BLaER1 treated with 17β-estradiol and CSF1 and Interleukin-3, amounts not matched to agents 10 nM and 100 nM (cell line): ENCODE data around the gene SERF2.
"Not testable (repeated sequence)": the region's sequence is repeated elsewhere in the genome, so short reads cannot be mapped to it uniquely, and the experiment has no call there.

Source experiments
- H3K27ac ChIP-seq, 11 experiments: shearing (Covaris generic); formaldehyde crosslinking; 2 replicates each; pipeline ENCODE4 v1.8.1; 2022
- H3K27me3 ChIP-seq, 11 experiments: shearing (Covaris generic); formaldehyde crosslinking; 2 replicates each; pipeline ENCODE4 v1.8.1; 2022
- H3K36me3 ChIP-seq, 11 experiments: shearing (Covaris generic); formaldehyde crosslinking; 2 replicates each; pipeline ENCODE4 v1.8.1; 2022
- H3K4me1 ChIP-seq, 10 experiments: shearing (Covaris generic); formaldehyde crosslinking; 2 replicates each; pipeline ENCODE4 v1.8.1; 2022
- H3K4me2 ChIP-seq, 11 experiments: shearing (Covaris generic); formaldehyde crosslinking; 2 replicates each; pipeline ENCODE4 v1.8.1; 2022
- H3K4me3 ChIP-seq, 10 experiments: shearing (Covaris generic); formaldehyde crosslinking; 2 replicates each; pipeline ENCODE4 v1.8.1; 2022
- H3K9ac ChIP-seq, 11 experiments: shearing (Covaris generic); formaldehyde crosslinking; 2 replicates each; pipeline ENCODE4 v1.8.1; 2022
- H3K9me3 ChIP-seq, 11 experiments: shearing (Covaris generic); formaldehyde crosslinking; replicated peaks in 1 of 11; 2 replicates each; pipeline ENCODE4 v1.8.1; 2022
- H4K20me1 ChIP-seq, 11 experiments: shearing (Covaris generic); formaldehyde crosslinking; 2 replicates each; pipeline ENCODE4 v1.8.1; 2022
- Cebpa-rat ChIP-seq, 11 experiments: shearing (Covaris generic); IDR thresholded peaks; 2 replicates each; pipeline ENCODE4 v1.8.1; 2022

The SERF2 gene

DNA sequence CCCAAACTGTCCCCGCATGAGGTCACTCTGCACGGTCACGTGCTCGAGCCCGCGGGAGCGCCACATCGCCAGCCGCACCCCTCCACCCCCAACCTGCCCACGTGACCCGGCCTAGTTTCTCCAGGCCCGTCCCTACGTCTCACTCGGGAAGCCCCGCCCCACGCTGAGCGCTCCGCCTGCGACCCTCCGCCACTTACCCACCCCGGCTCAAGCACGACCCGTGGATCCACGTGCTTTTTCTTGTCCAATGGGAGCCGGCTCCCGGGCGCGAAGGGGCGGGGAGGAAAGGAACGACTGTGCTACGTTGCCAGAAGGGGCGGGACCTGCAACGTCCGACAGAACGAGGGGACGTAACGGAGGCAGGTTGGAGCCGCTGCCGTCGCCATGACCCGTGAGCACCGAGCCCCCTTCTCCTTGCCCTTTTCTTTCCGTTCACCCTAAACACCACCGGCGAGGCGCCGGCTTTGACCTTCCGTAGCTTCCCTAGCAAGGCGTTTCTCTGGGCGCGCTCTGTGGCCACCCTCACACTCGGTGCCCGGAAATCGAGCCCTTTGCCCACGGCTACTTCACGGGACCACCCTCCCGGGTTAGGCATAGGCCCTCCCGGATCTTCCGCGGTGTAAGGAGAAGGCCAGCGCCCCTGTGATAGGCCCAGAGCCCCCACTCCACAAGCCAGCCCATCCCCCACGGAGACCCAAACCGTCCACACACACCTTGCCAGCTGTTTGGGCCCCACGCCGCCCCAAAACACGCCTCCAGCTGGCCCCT, at the start of gene SERF2:
TSS of gene SERF2 (plus strand) at position 328 of the 768 bp plus-strand sequence. CDS start at position 385, 57 bp downstream.
- H3K9me3 ChIP-seq, result no peaks in the 10 kb centered on the region
- peak within 1 kb of the TSS; percentile 90 to 99 (median 96) for H3K27ac ChIP-seq
- no peak for TF ChIP-seq Cebpa-rat (IDR thresholded peaks at IDR 0.05)
- peaks cover 40 to 42% (median 41%) of the 10 kb centered on the region in 11 experiments for H3K36me3 ChIP-seq
- peak within 1 kb of the TSS; percentile 84 to 98 (median 94) for H3K4me2 ChIP-seq
- H3K4me1 ChIP-seq, result peaks cover 26 to 46% (median 33%) of the 10 kb centered on the region in 10 experiments
- H4K20me1 ChIP-seq, result peaks cover 23 to 46% (median 42%) of the 10 kb centered on the region in 11 experiments; a peak in 21 of 22 replicates
- H3K4me3 ChIP-seq, result peak within 1 kb of the TSS; percentile 85 to 100 (median 96)
- no peaks in the 10 kb centered on the region for H3K27me3 ChIP-seq
- H3K9ac ChIP-seq, result peak within 1 kb of the TSS; percentile 94 to 100 (median 97)

DNA sequence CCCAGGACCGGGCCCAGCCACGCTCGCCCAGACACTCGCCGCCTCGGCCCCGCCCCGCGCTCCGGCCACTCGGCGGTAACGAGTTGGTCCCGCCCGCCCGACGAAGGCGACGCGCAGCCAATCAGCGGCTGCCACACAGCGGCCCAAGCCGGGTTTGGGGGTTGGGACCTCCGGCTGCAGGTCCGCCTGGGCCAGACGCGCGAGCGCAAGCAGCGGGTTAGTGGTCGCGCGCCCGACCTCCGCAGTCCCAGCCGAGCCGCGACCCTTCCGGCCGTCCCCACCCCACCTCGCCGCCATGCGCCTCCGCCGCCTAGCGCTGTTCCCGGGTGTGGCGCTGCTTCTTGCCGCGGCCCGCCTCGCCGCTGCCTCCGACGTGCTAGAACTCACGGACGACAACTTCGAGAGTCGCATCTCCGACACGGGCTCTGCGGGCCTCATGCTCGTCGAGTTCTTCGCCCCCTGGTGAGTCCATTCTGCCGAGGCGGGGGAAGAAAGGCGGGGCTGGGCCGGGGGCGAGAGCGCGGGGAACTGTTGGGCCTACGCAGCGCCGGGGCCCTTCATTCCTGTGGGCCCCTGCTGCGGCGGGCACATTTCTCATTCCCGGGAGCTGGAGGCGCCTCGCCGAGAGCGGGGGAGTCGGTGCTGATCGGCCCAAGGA, 45.7 kb upstream of the SERF2 start, which contains the start of gene PDIA3:
TSS of gene PDIA3 (plus strand) at position 194 of the 658 bp plus-strand sequence. CDS start at position 296, 102 bp downstream.
- H4K20me1 ChIP-seq, result peaks cover 44 to 49% (median 45%) of the 10 kb centered on the region in 11 experiments; a peak in 21 of 22 replicates
- H3K27ac ChIP-seq, result peak within 1 kb of the TSS; percentile 93 to 99 (median 96)
- H3K4me3 ChIP-seq, result peak within 1 kb of the TSS; percentile 82 to 95 (median 88)
- H3K4me1 ChIP-seq, result peaks cover 38 to 58% (median 46%) of the 10 kb centered on the region in 10 experiments
- H3K9me3 ChIP-seq, H3K27me3 ChIP-seq: not testable (repeated sequence)
- H3K9ac ChIP-seq, result peak within 1 kb of the TSS; percentile 95 to 98 (median 97)
- H3K4me2 ChIP-seq, result peak within 1 kb of the TSS; percentile 83 to 96 (median 89)
- H3K36me3 ChIP-seq, result peaks cover 4 to 28% (median 22%) of the 10 kb centered on the region in 11 experiments

DNA sequence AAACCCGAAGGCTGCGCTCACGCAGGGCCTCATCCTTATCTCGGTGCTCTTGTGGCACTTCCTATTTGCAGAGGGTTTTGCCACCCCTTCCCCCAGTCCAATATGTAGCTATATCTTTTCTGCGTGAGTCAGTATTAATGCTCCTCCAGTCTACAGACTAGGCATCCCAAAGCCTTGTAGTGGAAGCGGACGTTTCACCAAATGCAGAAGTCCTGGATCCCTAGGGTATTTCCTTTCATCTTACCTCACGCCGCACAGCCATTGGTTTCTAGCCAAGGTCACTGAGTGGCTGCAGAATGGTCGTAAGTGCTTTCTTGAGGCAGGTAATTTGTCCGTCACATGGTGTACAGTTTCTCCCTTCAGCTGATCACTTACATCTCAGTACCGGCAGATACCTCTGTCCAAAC, 45.2 kb upstream of the SERF2 start:
- Histone ChIP-seq H4K20me1 (peaks cover 49 to 54% (median 50%) of the 10 kb centered on the region in 11 experiments; a peak in 21 of 22 replicates), H3K9ac (peak overlapping the region; percentile 95 to 98 (median 97)), H3K4me2 (peak overlapping the region; percentile 82 to 96 (median 88)), H3K27ac (peak overlapping the region; percentile 93 to 99 (median 96)), H3K36me3 (peaks cover 9 to 33% (median 27%) of the 10 kb centered on the region in 11 experiments), H3K4me1 (peaks cover 38 to 63% (median 48%) of the 10 kb centered on the region in 10 experiments), H3K4me3 (peak overlapping the region; percentile 82 to 95 (median 88))
- H3K27me3 ChIP-seq, H3K9me3 ChIP-seq: not testable (repeated sequence)

DNA sequence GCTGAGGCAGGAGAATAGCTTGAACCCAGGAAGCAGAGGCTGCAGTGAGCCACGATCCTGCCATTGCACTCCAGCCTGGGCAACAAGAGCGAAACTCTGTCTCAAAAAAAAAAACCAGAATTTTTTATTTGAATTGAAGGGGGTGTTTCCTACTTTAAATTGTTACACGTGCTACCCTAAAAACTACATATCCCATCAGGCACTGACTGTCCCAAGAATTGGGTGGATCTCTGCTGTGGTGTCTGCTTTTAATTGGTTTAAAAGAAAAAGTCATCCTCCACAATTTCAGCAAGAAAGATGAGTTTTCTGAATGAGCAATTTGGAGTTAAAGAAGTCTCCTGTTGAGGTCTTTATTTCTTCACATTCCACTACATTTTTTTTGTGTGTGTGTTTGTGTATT, 43.7 kb upstream of the SERF2 start:
- Histone ChIP-seq H3K9ac (peak overlapping the region in 9 of 11 experiments; percentile 95 to 98 (median 97); a peak in 16 of 22 replicates), H3K4me2 (peak overlapping the region; percentile 82 to 96 (median 88)), H4K20me1 (peaks cover 64 to 69% (median 65%) of the 10 kb centered on the region in 11 experiments; a peak in 21 of 22 replicates), H3K4me3 (peak overlapping the region; percentile 82 to 95 (median 88); a peak in 19 of 20 replicates), H3K36me3 (peaks cover 24 to 48% (median 42%) of the 10 kb centered on the region in 11 experiments), H3K4me1 (peaks cover 38 to 70% (median 48%) of the 10 kb centered on the region in 10 experiments), H3K9me3 (no peaks in the 10 kb centered on the region), H3K27me3 (no peaks in the 10 kb centered on the region), H3K27ac (peak overlapping the region in 1 of 11 experiments; percentile 97; a peak in 2 of 22 replicates)
- no peak for TF ChIP-seq Cebpa-rat (IDR thresholded peaks at IDR 0.05)

DNA sequence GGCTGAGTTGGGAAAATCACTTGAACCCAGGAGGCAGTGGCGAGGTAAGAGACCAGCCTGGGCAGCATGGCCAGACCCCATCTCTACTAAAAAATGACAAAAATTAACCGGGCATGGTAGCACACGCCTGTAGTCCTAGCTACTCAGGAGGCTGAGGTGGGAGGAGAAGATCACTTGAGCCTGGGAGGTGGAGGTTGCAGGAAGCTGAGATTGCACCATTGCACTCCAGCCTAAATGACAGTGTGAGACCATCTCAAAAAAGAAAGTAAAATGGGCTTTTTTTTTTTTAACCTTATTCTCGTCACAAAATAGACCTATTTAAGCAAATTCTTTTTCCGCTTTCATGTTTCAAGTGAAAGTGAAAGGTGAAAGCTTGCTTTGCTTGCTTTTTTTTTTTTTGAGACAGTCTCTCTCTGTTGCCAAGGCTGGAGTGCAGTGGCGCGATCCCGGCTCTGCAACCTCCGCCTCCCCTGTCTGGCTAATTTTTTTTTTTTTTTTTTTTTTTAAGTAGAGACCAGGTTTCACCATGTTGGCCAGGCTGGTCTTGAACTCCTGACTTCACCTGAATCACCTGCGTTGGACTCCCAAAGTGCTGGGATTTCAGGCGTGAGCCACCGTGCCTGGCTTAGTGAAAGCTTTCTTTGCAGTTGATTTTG, 42.3 kb upstream of the SERF2 start:
- TF ChIP-seq Cebpa-rat (IDR thresholded peaks at IDR 0.05), result peak in 2 of 11 experiments; percentile 62 to 69; a peak in 3 of 22 replicates
- Histone ChIP-seq H3K27me3 (no peaks in the 10 kb centered on the region), H3K36me3 (peaks cover 39 to 62% (median 57%) of the 10 kb centered on the region in 11 experiments), H3K27ac (peak overlapping the region in 8 of 11 experiments; percentile 18 to 60 (median 45); a peak in 14 of 22 replicates), H3K9ac (peak overlapping the region; percentile 33 to 98 (median 58); a peak in 19 of 22 replicates), H3K4me3 (peak overlapping the region in 9 of 10 experiments; percentile 38 to 95 (median 88); a peak in 19 of 20 replicates), H3K9me3 (no peaks in the 10 kb centered on the region), H3K4me2 (peak overlapping the region; percentile 82 to 96 (median 88)), H4K20me1 (peaks cover 78 to 83% (median 80%) of the 10 kb centered on the region in 11 experiments; a peak in 21 of 22 replicates), H3K4me1 (peaks cover 34 to 64% (median 46%) of the 10 kb centered on the region in 10 experiments)

DNA sequence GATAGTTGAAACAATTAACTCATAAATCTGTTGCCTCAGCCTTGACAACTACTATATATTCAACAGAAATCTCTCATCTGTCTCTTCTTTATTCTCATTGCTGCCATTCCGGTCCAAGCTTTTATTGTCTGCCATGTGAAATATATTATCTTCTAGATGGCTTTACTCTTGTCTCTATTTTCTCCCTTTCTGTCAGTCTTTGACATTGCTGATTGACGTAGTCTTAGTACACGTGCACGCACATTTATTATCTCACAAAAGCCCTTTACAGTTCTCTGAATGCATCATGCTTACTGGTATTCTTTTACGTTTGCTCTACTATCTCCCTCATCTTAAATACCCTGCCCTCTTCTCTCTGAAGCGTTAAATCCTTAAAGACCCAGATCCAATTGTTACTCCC, 40.2 kb upstream of the SERF2 start:
- Histone ChIP-seq H4K20me1 (peaks cover 98 to 100% (median 99%) of the 10 kb centered on the region in 11 experiments; a peak in 21 of 22 replicates), H3K4me3 (no peak overlapping the region), H3K9ac (peak overlapping the region in 1 of 11 experiments; percentile 26; a peak in 1 of 22 replicates), H3K4me1 (peaks cover 28 to 55% (median 41%) of the 10 kb centered on the region in 10 experiments), H3K36me3 (peaks cover 59 to 83% (median 77%) of the 10 kb centered on the region in 11 experiments), H3K4me2 (peak overlapping the region in 3 of 11 experiments; percentile 88 to 96 (median 92); a peak in 2 of 22 replicates), H3K27me3 (no peaks in the 10 kb centered on the region), H3K27ac (no peak overlapping the region), H3K9me3 (no peaks in the 10 kb centered on the region)
- TF ChIP-seq Cebpa-rat (IDR thresholded peaks at IDR 0.05), result no peak

DNA sequence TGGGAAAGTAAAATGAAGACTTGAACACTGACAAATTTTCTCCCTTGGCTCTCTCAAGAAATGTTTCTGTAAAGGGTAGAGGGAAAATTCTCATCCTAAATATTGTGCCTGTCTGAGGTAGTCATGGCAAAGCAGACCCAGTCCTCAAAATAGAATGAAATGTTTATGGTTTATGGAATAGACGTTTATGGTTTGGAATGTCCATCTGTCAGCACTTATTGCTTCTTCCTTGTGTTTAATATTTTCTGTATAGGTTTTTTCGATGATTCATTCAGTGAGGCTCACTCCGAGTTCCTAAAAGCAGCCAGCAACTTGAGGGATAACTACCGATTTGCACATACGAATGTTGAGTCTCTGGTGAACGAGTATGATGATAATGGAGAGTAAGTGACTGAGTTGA, 29.3 kb upstream of the SERF2 start:
- Histone ChIP-seq H3K4me2 (no peak overlapping the region), H3K9ac (no peak overlapping the region)
- no peak for TF ChIP-seq Cebpa-rat (IDR thresholded peaks at IDR 0.05)

DNA sequence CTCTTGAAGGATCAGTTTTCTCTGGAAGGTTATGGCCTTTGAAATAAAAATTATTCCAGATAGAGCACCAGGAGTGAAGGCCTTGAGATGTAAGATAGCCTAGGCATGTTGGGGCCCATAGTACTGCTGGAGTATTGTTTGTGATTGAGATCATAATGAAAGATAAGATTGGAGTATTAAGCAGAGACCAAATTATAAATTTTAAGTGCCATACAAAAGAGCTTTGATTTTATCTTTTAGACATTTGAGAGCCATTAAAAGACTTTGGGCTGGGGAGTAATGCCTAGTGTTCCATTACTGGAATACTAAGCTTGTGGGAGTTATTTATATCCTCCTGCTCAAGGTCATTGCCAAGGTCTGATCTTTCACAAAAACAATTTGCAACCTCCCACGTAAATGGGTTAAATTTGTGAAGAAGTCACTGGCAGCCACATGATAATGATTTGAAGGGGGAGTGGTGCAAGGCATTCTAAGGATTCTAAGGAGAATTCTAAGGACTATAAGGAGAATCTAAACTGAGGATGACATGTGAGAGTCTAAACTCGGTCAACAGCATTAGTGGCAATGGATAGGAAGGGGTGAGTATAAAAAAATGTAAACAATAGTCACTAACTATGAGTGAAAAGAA, 28.2 kb upstream of the SERF2 start:
- no peaks in the 10 kb centered on the region for H3K27me3 ChIP-seq
- H3K27ac ChIP-seq, result no peak overlapping the region
- H3K4me3 ChIP-seq, result no peak overlapping the region
- peaks cover 99 to 100% (median 100%) of the 10 kb centered on the region in 11 experiments for H3K36me3 ChIP-seq
- H3K4me2 ChIP-seq, result no peak overlapping the region
- H3K4me1 ChIP-seq, result no peaks in the 10 kb centered on the region
- no peak for TF ChIP-seq Cebpa-rat (IDR thresholded peaks at IDR 0.05)
- H3K9me3 ChIP-seq, result no peaks in the 10 kb centered on the region
- H3K9ac ChIP-seq, result no peak overlapping the region
- H4K20me1 ChIP-seq, result peaks cover 48 to 100% (median 86%) of the 10 kb centered on the region in 11 experiments; a peak in 20 of 22 replicates

More for the DNA sequence above, 29.3 kb upstream of the SERF2 start:
- Histone ChIP-seq H3K4me3 (no peak overlapping the region), H3K36me3 (peaks cover 99 to 100% (median 100%) of the 10 kb centered on the region in 11 experiments), H3K27me3 (no peaks in the 10 kb centered on the region), H3K9me3 (no peaks in the 10 kb centered on the region), H3K4me1 (no peaks in the 10 kb centered on the region), H3K27ac (no peak overlapping the region), H4K20me1 (peaks cover 47 to 100% (median 89%) of the 10 kb centered on the region in 11 experiments; a peak in 21 of 22 replicates)
